DND-41 (cell line): ENCODE measurements around the gene TMEM245.

ENCODE experiments used
- ATAC-seq: fragments of 200-7000 bp; cut with Tn5 transposase; 3 replicates; pipeline ENCODE4 v1.9.1; 2021; ENCODE audit warnings: low read depth; ENCODE audit not compliant: insufficient read depth
- DNase-seq: peaks from one replicate; pipeline ENCODE4 v3.0.0-alpha.2; 2020
- H2AFZ ChIP-seq: 2 replicates; pipeline ENCODE4 v1.6.0; 2012; ENCODE audit warnings: low read depth, low read length
- H3K27ac ChIP-seq: 2 replicates; pipeline ENCODE4 v1.5.1; 2012; ENCODE audit warnings: low read length, inconsistent platforms
- H3K27me3 ChIP-seq: fragments of 200-600 bp; sonication (generic); 2 replicates; pipeline ENCODE4 v1.6.0; 2012; ENCODE audit warnings: low read length, mild to moderate bottlenecking, inconsistent platforms; ENCODE audit not compliant: insufficient read depth, poor library complexity
- H3K36me3 ChIP-seq: 2 replicates; pipeline ENCODE4 v1.5.1; 2012; ENCODE audit warnings: low read length, inconsistent platforms; ENCODE audit not compliant: insufficient read depth
- H3K4me1 ChIP-seq: 2 replicates; pipeline ENCODE4 v1.5.1; 2012; ENCODE audit warnings: mild to moderate bottlenecking, low read length; ENCODE audit not compliant: insufficient read depth
- H3K4me2 ChIP-seq: 2 replicates; pipeline ENCODE4 v1.6.0; 2012; ENCODE audit warnings: mild to moderate bottlenecking, moderate library complexity, low read length, inconsistent platforms; ENCODE audit not compliant: insufficient read depth
- H3K4me3 ChIP-seq, 2 experiments: fragments of 200-600 bp in 1 of 2; shearing (Covaris generic) in 1 of 2; 2 replicates each; pipeline ENCODE4 v1.5.1; 2012 to 2016; ENCODE audit warnings: inconsistent platforms in 2 of 2, low read length in 2 of 2, mild to moderate bottlenecking in 2 of 2, low read depth in 1 of 2, moderate library complexity in 1 of 2
- H3K79me2 ChIP-seq: 2 replicates; pipeline ENCODE4 v1.6.0; 2012; ENCODE audit warnings: low read length, inconsistent platforms; ENCODE audit not compliant: insufficient read depth
- H3K9ac ChIP-seq: 2 replicates; pipeline ENCODE4 v1.6.0; 2012; ENCODE audit warnings: low read depth, mild to moderate bottlenecking, inconsistent platforms, low read length, moderate library complexity
- H3K9me3 ChIP-seq: 2 replicates; pipeline ENCODE4 v1.5.1; 2012; ENCODE audit warnings: low read length, moderate library complexity, mild to moderate bottlenecking, inconsistent platforms; ENCODE audit not compliant: insufficient read depth, severe bottlenecking
- H4K20me1 ChIP-seq: 2 replicates; pipeline ENCODE4 v1.6.0; 2012; ENCODE audit warnings: low read length; ENCODE audit not compliant: insufficient read depth
- CTCF ChIP-seq: IDR thresholded peaks from 2 replicates; pipeline ENCODE4 v1.5.1; 2012; ENCODE audit warnings: borderline replicate concordance, low read length, moderate library complexity, mild to moderate bottlenecking; ENCODE audit not compliant: poor library complexity, severe bottlenecking; ENCODE audit errors: extremely low read depth
- EZH2 ChIP-seq: IDR thresholded peaks from 3 replicates; pipeline ENCODE4 v1.6.1; 2012; ENCODE audit warnings: borderline replicate concordance, low read depth, mild to moderate bottlenecking, moderate library complexity, low read length, inconsistent platforms; ENCODE audit not compliant: severe bottlenecking

Gene TMEM245

GRCh38 chr9:109120204-109120789 lies 550 bp upstream of the TMEM245 start:
- Histone ChIP-seq H3K4me2 (peak overlapping the region; percentile 63), H3K9ac (peak overlapping the region; percentile 57), H3K79me2 (peaks cover 44% of the 10 kb centered on the region), H3K9me3 (no peaks in the 10 kb centered on the region), H3K4me1 (peaks cover 63% of the 10 kb centered on the region), H3K36me3 (peaks cover 24% of the 10 kb centered on the region), H4K20me1 (peaks cover 36% of the 10 kb centered on the region), H2AFZ (peak overlapping the region; percentile 84), H3K27me3 (no peaks in the 10 kb centered on the region), H3K27ac (peak overlapping the region; percentile 93), H3K4me3 (peak overlapping the region in 1 of 2 experiments; percentile 53; a peak in 3 of 4 replicates)
- DNase-seq: no peak
- no peak for ATAC-seq
- TF ChIP-seq CTCF: no peak
- TF ChIP-seq EZH2: no peak

GRCh38 chr9:109118808-109119438 lies 824 bp downstream of the TMEM245 start:
- DNase-seq (peak; percentile 16), ATAC-seq (no peak)
- no peaks in the 10 kb centered on the region for H3K27me3 ChIP-seq
- peaks cover 58% of the 10 kb centered on the region for H3K79me2 ChIP-seq
- H3K36me3 ChIP-seq: peaks cover 24% of the 10 kb centered on the region
- peak overlapping the region; percentile 98 for H3K4me2 ChIP-seq
- H3K9ac ChIP-seq: peak overlapping the region; percentile 92
- H3K4me3 ChIP-seq: peak overlapping the region; percentile 68 to 94
- peak overlapping the region; percentile 89 for H3K27ac ChIP-seq
- H3K9me3 ChIP-seq: no peaks in the 10 kb centered on the region
- H2AFZ ChIP-seq: peak overlapping the region; percentile 83
- TF ChIP-seq EZH2 (no peak), CTCF (no peak)
- H4K20me1 ChIP-seq: peaks cover 45% of the 10 kb centered on the region
- peaks cover 75% of the 10 kb centered on the region for H3K4me1 ChIP-seq

GRCh38 chr9:109117856-109118807 lies 1.6 kb downstream of the TMEM245 start:
- H2AFZ ChIP-seq: no peak overlapping the region
- H4K20me1 ChIP-seq: peaks cover 53% of the 10 kb centered on the region
- H3K9ac ChIP-seq: peak overlapping the region; percentile 92
- DNase-seq: peak; percentile 51
- H3K36me3 ChIP-seq: peaks cover 24% of the 10 kb centered on the region
- H3K4me3 ChIP-seq: peak overlapping the region; percentile 68 to 94
- peak overlapping the region; percentile 89 for H3K27ac ChIP-seq
- peaks cover 65% of the 10 kb centered on the region for H3K79me2 ChIP-seq
- TF ChIP-seq CTCF: no peak
- no peak for TF ChIP-seq EZH2
- H3K9me3 ChIP-seq: no peaks in the 10 kb centered on the region
- H3K4me1 ChIP-seq: peaks cover 71% of the 10 kb centered on the region
- peak overlapping the region; percentile 98 for H3K4me2 ChIP-seq
- H3K27me3 ChIP-seq: no peaks in the 10 kb centered on the region
- ATAC-seq: peak; percentile 27
